ENCODE measurements around the gene NPTX2.

Gene NPTX2

GRCh38 chr7:98618786-98619185 is 1.7 kb downstream of the NPTX2 start:
- no peak for DNase-seq (ENCODE audit: low spot score)

DNA sequence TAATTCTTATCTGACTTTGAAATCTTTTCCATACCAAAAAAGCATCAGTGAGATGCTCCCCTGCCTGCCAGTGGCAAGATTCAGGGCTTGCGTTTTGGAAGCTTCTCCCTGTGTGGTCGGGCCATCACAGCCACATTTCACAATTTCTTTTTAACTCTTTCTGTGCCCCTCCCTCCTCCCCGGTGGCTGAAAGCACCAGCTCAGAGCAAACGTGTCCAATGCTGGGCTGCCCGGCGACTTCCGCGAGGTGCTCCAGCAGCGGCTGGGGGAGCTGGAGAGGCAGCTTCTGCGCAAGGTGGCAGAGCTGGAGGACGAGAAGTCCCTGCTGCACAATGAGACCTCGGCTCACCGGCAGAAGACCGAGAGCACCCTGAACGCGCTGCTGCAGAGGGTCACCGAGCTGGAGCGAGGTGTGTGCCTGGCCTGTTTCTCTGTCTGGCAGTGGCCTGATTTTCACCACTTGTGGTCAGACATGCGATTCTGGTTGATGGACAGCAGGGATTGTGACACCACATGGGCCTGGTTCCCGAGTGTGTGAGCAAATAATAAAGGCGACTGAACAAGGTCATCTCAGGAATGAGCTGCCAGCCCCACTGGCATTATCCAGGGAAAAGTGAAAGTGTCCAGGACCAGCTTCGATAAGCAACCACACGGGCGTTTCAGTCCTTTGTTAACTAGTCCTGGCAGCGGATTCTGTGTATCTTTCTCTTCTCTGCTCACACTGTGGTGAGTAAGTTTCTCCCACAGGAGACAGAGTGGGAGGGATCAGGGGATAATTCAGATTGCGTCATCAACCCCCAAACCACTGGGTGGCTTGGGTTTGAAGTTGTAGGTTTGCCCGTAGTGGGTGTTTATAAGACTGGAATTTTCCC is 2.6 kb downstream of the NPTX2 start:
- DNase-seq (ENCODE audit: low spot score), result no peak

- no peak for DNase-seq (ENCODE audit: low spot score)
Measured at GRCh38 chr7:98621573-98622482, 4.7 kb downstream of the NPTX2 start.

- no peak for DNase-seq (ENCODE audit: low spot score)
Measured at GRCh38 chr7:98622926-98623325, 5.8 kb downstream of the NPTX2 start.

- no peak for DNase-seq (ENCODE audit: low spot score)
Measured at GRCh38 chr7:98624846-98625420, 7.8 kb downstream of the NPTX2 start.

DNA sequence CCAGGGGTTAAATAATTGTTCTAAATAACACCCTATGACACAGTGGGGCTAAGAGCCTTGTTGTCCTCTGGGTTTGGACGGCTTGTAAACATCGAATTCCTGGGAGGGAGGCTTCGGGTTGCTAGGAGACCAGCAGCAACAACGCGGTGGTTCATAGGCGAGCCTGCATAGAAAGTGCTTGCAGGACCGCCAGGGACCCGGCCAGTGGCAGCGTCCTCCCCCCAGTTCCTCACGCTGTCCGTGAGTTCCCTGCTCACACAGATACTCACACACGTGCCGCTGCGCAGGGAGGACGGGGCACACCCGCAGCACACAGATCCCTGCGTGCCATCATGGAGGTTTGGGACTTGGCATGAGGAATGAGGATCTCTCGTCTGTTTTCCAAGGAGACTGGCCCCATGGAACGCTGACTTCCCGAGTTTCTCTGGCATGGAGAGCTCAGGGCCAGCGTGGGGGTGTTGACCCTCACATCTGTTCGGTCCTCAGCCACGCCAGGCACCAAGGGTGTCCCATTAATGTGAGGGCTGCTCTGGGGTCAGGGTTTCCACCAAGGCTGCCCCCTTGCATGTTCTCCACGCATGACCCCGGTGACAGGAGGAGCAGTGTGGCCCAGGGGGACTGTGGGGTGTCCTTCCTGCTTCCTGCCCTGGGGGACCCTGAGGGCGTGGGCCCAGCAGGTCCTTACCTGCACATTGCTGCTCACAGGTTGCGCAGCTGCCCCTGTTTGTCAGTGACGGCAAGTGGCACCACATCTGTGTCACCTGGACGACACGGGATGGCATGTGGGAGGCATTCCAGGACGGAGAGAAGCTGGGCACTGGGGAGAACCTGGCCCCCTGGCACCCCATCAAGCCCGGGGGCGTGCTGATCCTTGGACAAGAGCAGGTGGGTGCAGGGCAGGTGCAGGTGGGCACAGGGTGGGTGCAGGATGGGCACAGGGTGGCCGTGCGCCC is 9.7 kb downstream of the NPTX2 start:
- DNase-seq (ENCODE audit: low spot score), result no peak

DNA sequence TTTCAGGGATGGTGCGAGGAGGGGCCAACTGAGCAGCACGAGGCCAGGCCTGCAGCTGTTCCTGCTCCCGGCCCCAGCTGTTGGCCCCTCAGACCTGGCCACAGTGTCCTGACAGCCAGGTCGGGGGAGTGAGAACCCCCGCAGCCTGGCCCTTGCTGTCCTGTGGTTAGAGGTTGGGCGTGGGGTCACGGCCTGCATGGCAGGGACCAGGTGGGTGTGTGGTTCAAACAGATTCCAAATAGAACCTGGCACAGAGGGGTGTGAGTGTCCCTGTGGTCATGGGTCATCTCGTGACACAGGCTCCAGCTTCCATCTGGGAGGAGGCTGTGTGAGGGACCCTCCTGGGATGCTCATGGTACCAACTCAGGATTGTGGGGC is 10.3 kb downstream of the NPTX2 start:
- no peak for DNase-seq (ENCODE audit: low spot score)

DNA sequence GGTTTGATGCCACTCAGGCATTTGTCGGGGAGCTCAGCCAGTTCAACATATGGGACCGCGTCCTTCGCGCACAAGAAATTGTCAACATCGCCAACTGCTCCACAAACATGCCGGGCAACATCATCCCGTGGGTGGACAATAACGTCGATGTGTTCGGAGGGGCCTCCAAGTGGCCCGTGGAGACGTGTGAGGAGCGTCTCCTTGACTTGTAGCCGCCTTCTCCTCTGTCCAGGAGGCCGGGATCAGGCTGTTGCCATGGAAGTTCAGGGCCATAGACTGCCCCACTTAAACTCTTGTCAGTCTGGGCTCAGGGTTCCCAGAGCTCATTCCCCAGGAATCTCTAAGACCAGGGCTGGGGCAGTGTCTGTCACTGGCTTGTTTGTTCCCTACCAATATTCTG is 11.3 kb downstream of the NPTX2 start:
- no peak for DNase-seq (ENCODE audit: low spot score)

DNA sequence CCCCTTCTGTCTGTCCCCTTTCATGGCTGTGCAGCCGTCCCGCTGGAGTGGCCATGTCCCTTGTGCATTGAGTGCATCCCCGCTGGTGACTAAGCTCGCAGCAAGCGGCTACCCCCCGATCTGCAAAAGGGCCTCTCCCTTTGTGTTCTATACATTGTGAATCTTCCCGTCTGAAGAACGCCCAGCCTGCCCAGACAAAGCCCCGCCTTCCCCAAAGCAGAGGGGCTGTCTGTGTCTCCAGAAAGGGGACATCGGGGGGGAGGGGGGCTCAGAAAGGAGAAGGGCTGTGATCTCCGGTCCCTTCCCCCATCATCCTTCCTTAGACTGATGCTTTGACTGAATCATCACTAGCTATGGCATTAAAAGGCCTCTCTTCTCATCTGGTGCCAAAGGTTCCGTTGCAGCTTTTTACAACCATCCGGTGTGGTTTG is 11.9 kb downstream of the NPTX2 start:
- DNase-seq (ENCODE audit: low spot score), result peak; percentile 55

GRCh38 chr7:98630149-98630548 is 13.1 kb downstream of the NPTX2 start:
- no peak for DNase-seq (ENCODE audit: low spot score)

- no peak for DNase-seq (ENCODE audit: low spot score)
Measured at GRCh38 chr7:98630770-98631169, 13.7 kb downstream of the NPTX2 start.

DNA sequence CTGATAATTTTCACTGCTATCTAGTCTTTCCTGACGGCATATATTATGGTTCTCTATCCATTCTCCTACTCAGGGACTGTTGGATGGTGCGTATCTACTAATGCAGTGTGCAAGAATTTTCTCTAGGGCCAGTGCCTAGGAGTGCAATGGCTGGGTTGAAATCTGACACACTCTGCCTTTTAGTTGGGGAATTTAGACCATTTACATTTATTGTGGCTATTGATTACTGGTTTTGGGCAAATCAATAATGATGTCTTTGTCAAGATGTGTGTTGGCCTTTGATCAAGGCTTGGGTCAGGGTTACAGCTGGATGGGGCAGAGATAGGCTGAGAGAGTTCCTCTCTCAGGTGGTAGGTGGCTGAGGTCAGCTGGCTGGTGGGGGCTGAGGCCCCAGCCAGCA is 21.8 kb downstream of the NPTX2 start:
- no peak for DNase-seq (ENCODE audit: low spot score)

DNA sequence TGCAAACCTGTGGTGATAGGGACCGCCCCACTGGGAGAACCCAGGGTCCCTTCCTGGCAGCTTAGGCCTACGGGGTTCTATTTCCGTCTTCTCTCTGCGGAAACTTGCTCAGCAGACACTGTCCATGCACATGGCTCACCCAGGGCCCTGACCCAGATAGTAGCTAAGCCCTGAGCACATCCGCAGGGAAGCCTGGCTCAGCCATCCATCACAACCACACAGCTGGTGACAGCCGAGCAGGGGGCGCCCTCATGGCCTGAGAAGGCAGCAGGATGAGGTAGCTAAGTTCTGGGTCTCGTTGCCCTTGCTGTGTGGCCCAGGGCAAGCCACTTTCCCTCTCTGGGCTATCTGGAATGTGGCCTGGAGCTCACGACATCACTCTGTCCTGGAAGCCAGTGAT is 23.3 kb downstream of the NPTX2 start:
- DNase-seq (ENCODE audit: low spot score), result no peak

DNA sequence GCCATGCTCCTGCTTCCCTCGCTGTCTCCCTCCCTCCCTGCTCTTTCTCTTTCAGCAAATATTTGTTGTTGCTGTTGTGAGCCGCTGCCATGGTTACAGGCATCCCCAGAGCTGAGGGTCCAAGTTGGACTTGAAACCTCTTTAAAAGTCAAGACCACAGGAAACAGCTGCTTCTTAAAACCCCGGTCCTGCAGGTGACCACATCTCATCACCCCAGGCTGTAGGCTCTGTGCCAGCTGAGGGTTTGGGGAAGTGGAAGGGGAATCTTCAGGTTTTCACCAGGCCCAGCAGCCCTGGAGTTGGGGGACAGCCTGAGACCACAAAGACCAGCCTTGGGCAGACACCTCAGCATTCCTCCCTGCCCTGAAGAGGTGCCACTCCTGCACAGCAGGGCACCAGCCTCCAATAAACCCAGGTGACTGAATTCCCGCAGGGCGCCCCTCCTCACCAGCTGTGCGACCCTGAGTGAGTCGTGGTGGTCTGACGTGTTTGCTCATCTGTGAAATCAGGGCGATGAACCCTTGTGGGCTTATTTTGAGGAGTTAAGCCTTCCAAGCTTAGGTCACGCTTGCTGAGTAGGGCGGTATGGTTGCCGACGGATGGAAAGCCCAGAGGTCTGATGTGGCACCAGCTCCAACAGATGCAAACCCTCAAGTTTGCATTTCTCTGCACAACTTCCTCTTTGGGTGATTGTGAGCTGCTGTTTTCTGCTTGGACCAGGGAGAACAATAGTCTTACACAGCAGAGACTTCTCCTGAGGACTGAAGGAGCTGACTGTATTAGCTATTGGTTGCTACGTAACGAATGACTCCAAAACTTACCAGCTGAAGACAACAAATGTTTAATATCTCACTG is 24.8 kb downstream of the NPTX2 start:
- DNase-seq (ENCODE audit: low spot score), result no peak

GRCh38 chr7:98643236-98643985 is 26.3 kb downstream of the NPTX2 start:
- no peak for DNase-seq (ENCODE audit: low spot score)

- no peak for DNase-seq (ENCODE audit: low spot score)
Measured at GRCh38 chr7:98646465-98646864, 29.4 kb downstream of the NPTX2 start.

DNA sequence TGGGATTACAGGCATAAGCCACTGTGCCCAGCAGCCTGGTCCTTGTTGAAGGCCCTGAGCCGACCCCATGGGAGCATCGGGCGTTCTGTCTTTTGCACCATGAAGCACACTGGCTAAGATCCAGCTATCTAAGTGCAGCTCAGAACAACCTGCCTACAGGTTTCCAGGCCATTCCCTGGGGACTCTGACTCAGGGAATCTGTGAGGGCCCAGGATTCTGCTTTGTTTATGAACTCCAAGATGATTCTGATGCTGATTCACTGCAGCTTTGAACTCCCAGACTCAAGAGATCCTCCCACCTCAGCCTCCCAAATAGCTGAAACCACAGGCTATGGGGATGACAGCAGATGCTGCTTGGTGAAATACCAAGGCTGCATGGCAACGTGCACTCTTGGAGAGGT is 30.2 kb downstream of the NPTX2 start:
- no peak for DNase-seq (ENCODE audit: low spot score)

DNA sequence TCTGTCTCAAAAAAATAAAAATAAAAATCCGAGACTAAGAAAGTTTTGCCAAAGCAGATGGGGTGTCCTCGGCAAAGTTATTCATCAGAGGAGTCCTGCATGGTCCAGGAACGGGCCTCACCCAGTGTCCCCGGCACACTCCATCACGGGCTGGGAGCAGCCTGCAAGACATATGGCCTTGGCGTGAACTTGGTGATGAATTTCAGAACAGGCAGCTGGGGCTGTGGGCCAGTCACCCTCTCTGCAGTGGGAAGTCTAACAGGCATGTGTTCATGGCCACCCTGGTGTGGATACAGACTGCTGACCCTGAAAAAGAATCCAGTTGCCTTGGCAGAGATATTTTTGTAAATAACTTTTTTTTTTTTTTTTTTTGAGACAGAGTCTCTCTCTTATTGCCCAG is 34.7 kb downstream of the NPTX2 start:
- DNase-seq (ENCODE audit: low spot score), result no peak

DNA sequence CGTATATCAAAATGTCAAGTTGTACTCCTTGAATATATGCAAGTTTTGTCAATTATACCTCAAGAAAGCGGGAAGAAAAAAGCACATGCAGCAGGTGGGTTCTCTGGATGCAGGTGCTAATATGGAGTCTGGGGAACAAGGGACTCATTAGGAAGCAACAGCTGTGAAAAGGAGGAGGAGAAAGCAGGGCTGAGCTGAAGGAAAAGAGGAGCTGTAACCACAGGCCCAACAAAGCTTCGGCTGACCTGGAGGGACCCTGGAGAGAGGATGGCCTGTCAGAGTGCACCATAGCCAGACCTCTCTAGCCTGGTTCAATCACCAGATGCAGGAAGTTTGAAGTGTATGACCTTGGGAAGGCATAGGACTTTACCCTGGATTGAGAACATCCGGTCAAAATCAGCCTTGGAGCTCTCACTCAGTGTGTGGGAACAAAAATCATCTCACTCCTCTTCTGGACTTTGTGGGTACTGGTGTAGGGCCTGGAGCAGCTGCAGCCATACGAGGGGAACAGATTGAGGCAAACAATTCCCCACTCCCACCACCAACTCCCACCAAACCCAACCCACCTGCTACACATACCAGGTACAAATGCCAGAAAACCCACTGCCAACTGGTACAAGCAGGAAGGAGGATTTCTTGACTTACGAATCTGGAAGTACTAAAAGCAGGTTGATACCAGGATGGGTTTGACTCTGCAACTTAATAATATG is 36.7 kb downstream of the NPTX2 start:
- DNase-seq (ENCODE audit: low spot score), result no peak

Data from kidney capillary endothelial cell (primary cell).